OCI-LY3 (cell line): ENCODE results near the gene GRID1.

Source experiments
- EZH2phosphoT487 ChIP-seq: fragments of 200-600 bp; shearing (Covaris generic); IDR thresholded peaks from 2 replicates; pipeline ENCODE4 v1.6.1; 2018; ENCODE audit warnings: antibody characterized with exemption, mixed run types, low read depth
- TF ChIP-seq, protein P1 (sequence below): fragments of 200-600, 300-600 bp; sonication (generic); IDR thresholded peaks from 2 replicates; pipeline ENCODE4 v1.5.1; 2014; ENCODE audit warnings: antibody characterized with exemption, low read length, low read depth

GRCh38 chr10:86314616-86315548 is 51.7 kb downstream of the GRID1 start:
- TF ChIP-seq, protein P1, sequence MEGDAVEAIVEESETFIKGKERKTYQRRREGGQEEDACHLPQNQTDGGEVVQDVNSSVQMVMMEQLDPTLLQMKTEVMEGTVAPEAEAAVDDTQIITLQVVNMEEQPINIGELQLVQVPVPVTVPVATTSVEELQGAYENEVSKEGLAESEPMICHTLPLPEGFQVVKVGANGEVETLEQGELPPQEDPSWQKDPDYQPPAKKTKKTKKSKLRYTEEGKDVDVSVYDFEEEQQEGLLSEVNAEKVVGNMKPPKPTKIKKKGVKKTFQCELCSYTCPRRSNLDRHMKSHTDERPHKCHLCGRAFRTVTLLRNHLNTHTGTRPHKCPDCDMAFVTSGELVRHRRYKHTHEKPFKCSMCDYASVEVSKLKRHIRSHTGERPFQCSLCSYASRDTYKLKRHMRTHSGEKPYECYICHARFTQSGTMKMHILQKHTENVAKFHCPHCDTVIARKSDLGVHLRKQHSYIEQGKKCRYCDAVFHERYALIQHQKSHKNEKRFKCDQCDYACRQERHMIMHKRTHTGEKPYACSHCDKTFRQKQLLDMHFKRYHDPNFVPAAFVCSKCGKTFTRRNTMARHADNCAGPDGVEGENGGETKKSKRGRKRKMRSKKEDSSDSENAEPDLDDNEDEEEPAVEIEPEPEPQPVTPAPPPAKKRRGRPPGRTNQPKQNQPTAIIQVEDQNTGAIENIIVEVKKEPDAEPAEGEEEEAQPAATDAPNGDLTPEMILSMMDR = no peak
- no peak for TF ChIP-seq EZH2phosphoT487
